ENCODE data around the gene FBXL19. TPM values are rescaled to one million over a fixed set of nuclear protein-coding genes. Genes with fewer than 3 reads are reported as not detected.

FBXL19 gene
- total and polyA plus RNA-seq, 2 of the 13 experiments (the other 11 are each of a cell fraction or from before 2014, with no cell fraction given) = 6.0 to 13.7 TPM

GRCh38 chr16:30921748-30922419 is 1.5 kb upstream of the FBXL19 start (continued):
- TF ChIP-seq MXD1 (CRISPR knock-in tag; IDR thresholded peaks at IDR 0.05) (no peak), CEBPB (IDR thresholded peaks at IDR 0.05; ENCODE audit: borderline replicate concordance, low read depth, low read length) (no peak), EED (CRISPR knock-in tag; IDR thresholded peaks at IDR 0.05) (no peak; the same call in 1 of the 2 replicates), BCL3 (CRISPR knock-in tag; IDR thresholded peaks at IDR 0.05) (peak; percentile 73; the same call in 1 of the 2 replicates), SKI (IDR thresholded peaks at IDR 0.05; ENCODE audit: partially characterized antibody) (peak; percentile 9), JUNB (CRISPR knock-in tag; IDR thresholded peaks at IDR 0.05; ENCODE audit: borderline replicate concordance) (no peak), ZNF891 (CRISPR knock-in tag; IDR thresholded peaks at IDR 0.05) (0 out of 2 replicates have a peak, but pooled peaks have one; percentile 9), KDM3A (CRISPR knock-in tag; IDR thresholded peaks at IDR 0.05; ENCODE audit: low read depth) (no peak; the same call in 1 of the 2 replicates), EEA1 (CRISPR knock-in tag; IDR thresholded peaks at IDR 0.05; ENCODE audit: borderline replicate concordance) (peak; percentile 27; the same call in 1 of the 2 replicates), LBX2 (CRISPR knock-in tag; IDR thresholded peaks at IDR 0.05; ENCODE audit: borderline replicate concordance) (no peak), DR1 (CRISPR knock-in tag; IDR thresholded peaks at IDR 0.05) (no peak), ZNF143 (CRISPR knock-in tag; IDR thresholded peaks at IDR 0.05) (no peak), PCBP1 (IDR thresholded peaks at IDR 0.05; ENCODE audit: borderline replicate concordance, low read depth, low read length) (no peak), ZNF260 (CRISPR knock-in tag; IDR thresholded peaks at IDR 0.05; ENCODE audit: borderline replicate concordance, low read depth) (no peak), HNRNPK (IDR thresholded peaks at IDR 0.05; ENCODE audit: low read depth, low read length, poor library complexity, severe bottlenecking) (no peak), ZNF468 (CRISPR knock-in tag; IDR thresholded peaks at IDR 0.05) (no peak), NCOA1 (CRISPR knock-in tag; IDR thresholded peaks at IDR 0.05) (peak; percentile 52), MEF2D (CRISPR knock-in tag; IDR thresholded peaks at IDR 0.05) (no peak), YEATS4 (CRISPR knock-in tag; IDR thresholded peaks at IDR 0.05; ENCODE audit: borderline replicate concordance) (no peak; the same call in 1 of the 2 replicates), HOXA5 (CRISPR knock-in tag; IDR thresholded peaks at IDR 0.05) (no peak), ZNF496 (CRISPR knock-in tag; IDR thresholded peaks at IDR 0.05; ENCODE audit: insufficient replicate concordance) (no peak), PRDM10 (CRISPR knock-in tag; IDR thresholded peaks at IDR 0.05; ENCODE audit: low read depth) (no peak; the same call in 1 of the 2 replicates), FOXM1 (CRISPR knock-in tag; IDR thresholded peaks at IDR 0.05) (no peak)

Measured in HepG2 (cell line).